ENCODE data around the gene CYP4X1. TPM values are rescaled to one million over a fixed set of nuclear protein-coding genes. Genes with fewer than 3 reads are reported as not detected.
"Not testable (repeated sequence)": the region's sequence is repeated elsewhere in the genome, so short reads cannot be mapped to it uniquely, and the experiment has no call there.

CYP4X1 gene, protein sequence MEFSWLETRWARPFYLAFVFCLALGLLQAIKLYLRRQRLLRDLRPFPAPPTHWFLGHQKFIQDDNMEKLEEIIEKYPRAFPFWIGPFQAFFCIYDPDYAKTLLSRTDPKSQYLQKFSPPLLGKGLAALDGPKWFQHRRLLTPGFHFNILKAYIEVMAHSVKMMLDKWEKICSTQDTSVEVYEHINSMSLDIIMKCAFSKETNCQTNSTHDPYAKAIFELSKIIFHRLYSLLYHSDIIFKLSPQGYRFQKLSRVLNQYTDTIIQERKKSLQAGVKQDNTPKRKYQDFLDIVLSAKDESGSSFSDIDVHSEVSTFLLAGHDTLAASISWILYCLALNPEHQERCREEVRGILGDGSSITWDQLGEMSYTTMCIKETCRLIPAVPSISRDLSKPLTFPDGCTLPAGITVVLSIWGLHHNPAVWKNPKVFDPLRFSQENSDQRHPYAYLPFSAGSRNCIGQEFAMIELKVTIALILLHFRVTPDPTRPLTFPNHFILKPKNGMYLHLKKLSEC
- not detected in 2 replicates for total RNA-seq (2014; rRNA removed; shearing (Covaris generic); ENCODE audit: low replicate concordance)

DNA sequence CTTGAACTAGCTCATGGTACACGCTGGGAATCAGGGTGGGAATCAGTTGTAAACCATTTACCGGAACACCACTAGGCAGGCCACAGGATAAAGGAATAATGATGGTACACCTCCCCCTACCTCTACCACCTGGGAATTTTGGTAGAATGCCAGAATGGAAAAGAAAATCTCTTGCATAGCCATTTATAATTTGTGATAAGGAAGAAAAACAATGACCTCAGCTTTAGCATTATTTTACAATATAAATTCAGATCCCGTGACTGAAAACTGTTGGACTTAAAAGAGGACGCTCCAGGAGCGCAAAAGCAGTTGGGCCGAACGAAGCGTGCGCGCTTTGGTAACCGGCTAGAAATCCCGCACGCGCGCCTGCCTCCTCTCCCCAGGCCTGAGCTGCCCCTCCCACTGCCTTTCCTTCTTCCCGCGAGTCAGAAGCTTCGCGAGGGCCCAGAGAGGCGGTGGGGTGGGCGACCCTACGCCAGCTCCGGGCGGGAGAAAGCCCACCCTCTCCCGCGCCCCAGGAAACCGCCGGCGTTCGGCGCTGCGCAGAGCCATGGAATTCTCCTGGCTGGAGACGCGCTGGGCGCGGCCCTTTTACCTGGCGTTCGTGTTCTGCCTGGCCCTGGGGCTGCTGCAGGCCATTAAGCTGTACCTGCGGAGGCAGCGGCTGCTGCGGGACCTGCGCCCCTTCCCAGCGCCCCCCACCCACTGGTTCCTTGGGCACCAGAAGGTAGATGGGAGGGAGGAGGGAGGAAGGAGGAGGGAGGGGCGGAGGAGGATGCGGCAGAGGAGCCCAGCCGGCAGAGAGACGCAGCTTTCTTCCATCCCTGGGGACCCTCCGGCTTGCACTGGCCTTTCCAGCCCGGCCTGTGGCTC is at the start of gene CYP4X1:
Gene CYP4X1, plus strand, starts transcription at position 402 of the 873 bp plus-strand sequence. Its CDS starts 149 bp downstream, at position 551.
- Histone ChIP-seq H3K9ac (ENCODE audit: low read length) (no peak within 1 kb of the TSS), H4K20me1 (ENCODE audit: insufficient read depth, low read depth, low read length) (no peaks in the 10 kb centered on the region), H3K36me3 (ENCODE audit: insufficient read depth, low read length) (no peaks in the 10 kb centered on the region), H3K4me1 (ENCODE audit: low read length) (no peaks in the 10 kb centered on the region), H3K9me3 (ENCODE audit: low read length) (no peaks in the 10 kb centered on the region), H3K27me3 (ENCODE audit: low read length) (no peaks in the 10 kb centered on the region), H3K4me2 (ENCODE audit: low read depth, low read length, poor library complexity, severe bottlenecking) (no peak within 1 kb of the TSS), H2AFZ (ENCODE audit: low read length) (no peak within 1 kb of the TSS), H3K9me2 (replicated peaks; ENCODE audit: insufficient read depth, low read length) (no peaks in the 10 kb centered on the region), H3K27ac (ENCODE audit: low read length) (no peak within 1 kb of the TSS), H3K4me3 (ENCODE audit: low read length) (no peak within 1 kb of the TSS), H3K79me2 (ENCODE audit: low read length) (no peaks in the 10 kb centered on the region)
- no peak for DNase-seq

DNA sequence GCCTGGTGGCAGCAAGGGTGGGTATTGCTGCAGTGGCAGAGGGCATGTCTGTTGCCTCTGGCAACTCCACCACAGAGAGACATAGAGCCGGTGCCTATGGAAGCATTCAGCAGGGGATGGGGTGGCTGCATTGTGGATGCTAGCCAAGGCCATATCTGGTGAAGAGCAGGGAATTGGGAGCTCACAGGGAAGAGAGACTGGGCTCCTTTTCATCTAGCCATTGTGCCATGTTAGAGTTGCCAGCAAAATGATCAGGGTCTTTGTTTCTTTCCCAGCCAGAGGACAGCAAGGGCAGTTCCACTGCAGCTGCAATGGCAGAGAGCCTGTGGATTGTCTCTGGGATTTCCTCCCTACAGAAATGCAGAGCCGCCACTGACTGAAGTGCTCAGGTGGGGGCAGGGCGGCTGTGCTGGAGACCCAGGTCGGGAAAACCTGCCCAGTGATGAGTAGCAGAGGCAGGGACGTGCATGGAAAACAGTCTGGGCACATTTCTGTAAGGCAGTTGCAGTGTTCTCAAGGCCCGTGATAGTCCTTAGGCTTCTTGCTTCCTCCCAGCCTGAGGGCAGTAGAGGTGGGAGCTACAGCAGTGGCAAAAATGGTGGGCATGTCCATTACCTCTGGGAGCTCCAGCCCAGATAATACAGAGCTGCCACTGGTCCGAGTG is 40.2 kb upstream of the CYP4X1 start:
- H3K4me3 ChIP-seq (ENCODE audit: low read length): no peak overlapping the region
- H2AFZ ChIP-seq (ENCODE audit: low read length): no peak overlapping the region
- no peak overlapping the region for H3K4me2 ChIP-seq (ENCODE audit: low read depth, low read length, poor library complexity, severe bottlenecking)
- H4K20me1 ChIP-seq (ENCODE audit: insufficient read depth, low read depth, low read length): no peaks in the 10 kb centered on the region
- DNase-seq: no peak
- H3K4me1 ChIP-seq (ENCODE audit: low read length): no peaks in the 10 kb centered on the region
- H3K79me2 ChIP-seq (ENCODE audit: low read length): no peaks in the 10 kb centered on the region
- H3K27me3 ChIP-seq (ENCODE audit: low read length): no peaks in the 10 kb centered on the region
- no peaks in the 10 kb centered on the region for H3K36me3 ChIP-seq (ENCODE audit: insufficient read depth, low read length)
- H3K9ac ChIP-seq (ENCODE audit: low read length): no peak overlapping the region
- H3K9me2 ChIP-seq (replicated peaks; ENCODE audit: insufficient read depth, low read length): no peaks in the 10 kb centered on the region
- H3K9me3 ChIP-seq (ENCODE audit: low read length): no peaks in the 10 kb centered on the region
- no peak overlapping the region for H3K27ac ChIP-seq (ENCODE audit: low read length)

DNA sequence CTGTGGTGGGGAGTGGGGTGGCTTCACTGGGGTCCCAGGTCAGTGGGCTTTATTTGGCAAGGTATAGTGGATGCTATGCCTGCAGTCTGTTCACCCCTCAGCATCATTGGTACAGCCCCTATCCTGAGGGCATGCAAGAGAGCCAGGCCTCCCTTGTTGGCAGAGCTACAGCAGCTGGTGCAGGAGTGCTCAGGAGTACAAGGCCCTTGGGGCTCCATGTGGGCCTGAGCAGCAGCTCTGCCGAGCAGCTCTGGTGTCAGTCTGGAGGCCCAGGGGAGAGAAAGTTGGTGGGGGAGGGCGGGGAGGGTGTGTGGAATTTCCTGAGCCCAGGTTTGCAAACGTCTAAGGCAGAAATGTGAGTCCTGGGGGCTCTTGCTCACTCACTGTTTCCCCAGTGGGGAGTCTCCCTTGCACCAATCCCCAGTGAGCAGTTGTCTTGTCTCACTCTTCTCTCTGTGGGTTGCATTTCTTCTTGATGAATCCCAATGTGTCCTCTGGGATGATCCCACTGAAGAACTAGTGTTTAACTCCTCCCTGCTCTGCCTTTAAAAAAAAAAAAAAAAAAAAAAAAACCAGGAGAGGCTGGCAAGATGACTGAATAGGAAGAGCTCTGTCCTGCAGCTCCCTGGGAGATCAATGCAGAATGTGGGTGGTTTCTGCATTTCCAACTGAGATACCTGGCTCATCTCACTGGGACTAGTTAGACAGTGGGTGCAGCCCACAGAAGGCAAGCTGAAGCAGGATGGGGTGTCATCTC is 39.5 kb upstream of the CYP4X1 start:
- Histone ChIP-seq H3K27ac (ENCODE audit: low read length) (no peak overlapping the region), H2AFZ (ENCODE audit: low read length) (no peak overlapping the region), H3K36me3 (ENCODE audit: insufficient read depth, low read length) (no peaks in the 10 kb centered on the region), H3K4me1 (ENCODE audit: low read length) (no peaks in the 10 kb centered on the region), H3K9ac (ENCODE audit: low read length) (no peak overlapping the region), H3K9me2 (replicated peaks; ENCODE audit: insufficient read depth, low read length) (no peaks in the 10 kb centered on the region), H3K79me2 (ENCODE audit: low read length) (no peaks in the 10 kb centered on the region), H4K20me1 (ENCODE audit: insufficient read depth, low read depth, low read length) (no peaks in the 10 kb centered on the region), H3K4me3 (ENCODE audit: low read length) (no peak overlapping the region), H3K9me3 (ENCODE audit: low read length) (no peaks in the 10 kb centered on the region), H3K27me3 (ENCODE audit: low read length) (no peaks in the 10 kb centered on the region), H3K4me2 (ENCODE audit: low read depth, low read length, poor library complexity, severe bottlenecking) (no peak overlapping the region)
- no peak for DNase-seq

DNA sequence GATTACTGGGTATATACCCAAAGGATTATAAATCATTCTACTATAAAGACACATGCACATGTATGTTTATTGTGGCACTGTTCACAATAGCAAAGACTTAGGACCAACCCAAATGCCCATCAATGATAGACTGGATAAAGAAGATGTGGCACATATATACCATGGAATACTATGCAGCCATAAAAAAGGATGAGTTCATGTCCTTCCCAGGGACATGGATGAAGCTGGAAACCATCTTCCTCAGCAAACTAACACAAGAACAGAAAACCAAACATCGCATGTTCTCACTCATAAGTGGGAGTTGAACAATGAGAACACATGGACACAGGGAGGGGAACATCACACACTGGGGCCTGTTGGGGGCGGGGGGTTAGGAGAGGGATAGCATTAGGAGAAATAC is 32.9 kb upstream of the CYP4X1 start:
- H3K9me2 ChIP-seq (replicated peaks; ENCODE audit: insufficient read depth, low read length); H3K36me3 ChIP-seq (ENCODE audit: insufficient read depth, low read length); H3K27ac ChIP-seq (ENCODE audit: low read length); H3K4me3 ChIP-seq (ENCODE audit: low read length); H3K27me3 ChIP-seq (ENCODE audit: low read length); H3K4me1 ChIP-seq (ENCODE audit: low read length); H3K79me2 ChIP-seq (ENCODE audit: low read length); H2AFZ ChIP-seq (ENCODE audit: low read length); H3K4me2 ChIP-seq (ENCODE audit: low read depth, low read length, poor library complexity, severe bottlenecking); DNase-seq; H3K9ac ChIP-seq (ENCODE audit: low read length); H3K9me3 ChIP-seq (ENCODE audit: low read length); H4K20me1 ChIP-seq (ENCODE audit: insufficient read depth, low read depth, low read length): not testable (repeated sequence)

DNA sequence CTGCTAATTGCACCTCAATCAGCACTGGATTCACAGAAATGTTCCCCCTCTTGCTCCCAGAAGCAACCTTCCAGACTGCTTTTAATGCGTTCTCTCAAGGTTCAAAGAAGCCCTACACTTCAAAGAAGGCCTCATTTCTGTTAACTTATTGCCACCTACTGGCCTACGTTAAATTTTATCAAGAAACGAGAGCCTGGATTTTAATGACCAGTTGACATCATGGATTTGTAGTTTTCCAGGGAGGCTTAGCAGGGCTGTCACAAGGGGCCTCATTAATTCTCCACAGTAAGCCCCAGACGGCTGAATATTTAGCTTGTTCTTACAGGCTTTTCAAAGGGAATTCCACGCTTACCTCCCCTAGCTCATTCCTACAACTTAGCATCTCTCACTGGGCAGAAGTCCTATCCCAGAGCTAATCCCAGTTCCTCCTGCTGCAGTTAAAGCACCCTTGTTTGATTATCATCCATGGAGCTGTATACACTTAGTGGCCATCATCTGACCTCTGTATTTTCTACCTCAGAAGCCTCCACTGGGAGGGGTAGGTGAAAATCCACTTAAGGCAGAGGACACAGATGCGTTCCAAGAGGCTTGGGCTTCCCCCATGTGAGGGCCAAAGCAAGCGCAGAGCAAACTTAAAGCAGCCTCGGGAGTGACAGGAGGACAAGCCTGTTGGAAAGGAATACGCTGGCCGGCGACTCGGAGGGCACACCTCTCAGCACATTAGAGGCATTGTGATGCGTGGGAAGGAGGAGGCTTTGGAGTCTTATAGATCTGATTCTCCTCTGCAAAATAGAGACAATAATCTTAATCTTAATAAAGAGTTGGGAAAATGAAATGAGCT is 32.2 kb upstream of the CYP4X1 start:
- Histone ChIP-seq H3K27ac (ENCODE audit: low read length) (no peak overlapping the region), H2AFZ (ENCODE audit: low read length) (no peak overlapping the region), H3K9me3 (ENCODE audit: low read length) (no peaks in the 10 kb centered on the region), H3K36me3 (ENCODE audit: insufficient read depth, low read length) (no peaks in the 10 kb centered on the region), H3K4me1 (ENCODE audit: low read length) (no peaks in the 10 kb centered on the region), H3K9me2 (replicated peaks; ENCODE audit: insufficient read depth, low read length) (no peaks in the 10 kb centered on the region), H3K9ac (ENCODE audit: low read length) (no peak overlapping the region), H4K20me1 (ENCODE audit: insufficient read depth, low read depth, low read length) (no peaks in the 10 kb centered on the region), H3K79me2 (ENCODE audit: low read length) (no peaks in the 10 kb centered on the region), H3K27me3 (ENCODE audit: low read length) (no peaks in the 10 kb centered on the region), H3K4me2 (ENCODE audit: low read depth, low read length, poor library complexity, severe bottlenecking) (no peak overlapping the region), H3K4me3 (ENCODE audit: low read length) (no peak overlapping the region)
- DNase-seq: peak; percentile 67

DNA sequence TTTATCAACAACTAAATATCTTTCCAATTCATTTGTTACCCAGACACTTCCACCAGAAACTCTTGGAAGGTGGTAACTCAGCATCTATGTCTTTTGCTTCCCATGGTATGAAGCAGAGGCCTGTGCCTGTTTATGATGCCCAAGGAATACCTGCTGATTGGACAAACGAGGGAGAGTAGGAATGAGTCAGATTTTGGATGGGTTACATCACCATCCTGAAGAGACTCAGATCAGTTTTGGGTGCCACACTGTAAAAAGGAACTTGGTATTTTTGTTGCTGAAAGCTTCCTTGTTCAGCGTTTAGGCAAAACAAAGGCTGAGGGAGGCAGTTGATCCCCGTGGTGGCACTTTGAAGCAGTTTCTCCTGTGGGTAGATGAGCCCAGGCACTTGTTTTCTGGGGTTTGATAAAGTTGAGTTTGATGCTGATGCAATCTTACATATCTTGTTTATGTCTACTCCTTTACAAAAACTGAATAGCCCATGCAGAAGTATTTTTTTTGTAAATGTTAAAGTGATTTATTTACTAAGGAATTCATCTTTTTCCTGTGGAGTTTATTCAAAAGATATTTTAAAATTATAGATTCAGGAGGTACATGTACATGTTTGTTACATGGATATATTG is 26.7 kb upstream of the CYP4X1 start:
- no peak overlapping the region for H3K4me3 ChIP-seq (ENCODE audit: low read length)
- no peak for DNase-seq
- no peaks in the 10 kb centered on the region for H3K9me2 ChIP-seq (replicated peaks; ENCODE audit: insufficient read depth, low read length)
- H3K27ac ChIP-seq (ENCODE audit: low read length): no peak overlapping the region
- no peaks in the 10 kb centered on the region for H4K20me1 ChIP-seq (ENCODE audit: insufficient read depth, low read depth, low read length)
- H3K9me3 ChIP-seq (ENCODE audit: low read length): no peaks in the 10 kb centered on the region
- H3K4me1 ChIP-seq (ENCODE audit: low read length): no peaks in the 10 kb centered on the region
- H3K4me2 ChIP-seq (ENCODE audit: low read depth, low read length, poor library complexity, severe bottlenecking): no peak overlapping the region
- no peaks in the 10 kb centered on the region for H3K36me3 ChIP-seq (ENCODE audit: insufficient read depth, low read length)
- H2AFZ ChIP-seq (ENCODE audit: low read length): no peak overlapping the region
- no peaks in the 10 kb centered on the region for H3K27me3 ChIP-seq (ENCODE audit: low read length)
- no peaks in the 10 kb centered on the region for H3K79me2 ChIP-seq (ENCODE audit: low read length)
- no peak overlapping the region for H3K9ac ChIP-seq (ENCODE audit: low read length)

DNA sequence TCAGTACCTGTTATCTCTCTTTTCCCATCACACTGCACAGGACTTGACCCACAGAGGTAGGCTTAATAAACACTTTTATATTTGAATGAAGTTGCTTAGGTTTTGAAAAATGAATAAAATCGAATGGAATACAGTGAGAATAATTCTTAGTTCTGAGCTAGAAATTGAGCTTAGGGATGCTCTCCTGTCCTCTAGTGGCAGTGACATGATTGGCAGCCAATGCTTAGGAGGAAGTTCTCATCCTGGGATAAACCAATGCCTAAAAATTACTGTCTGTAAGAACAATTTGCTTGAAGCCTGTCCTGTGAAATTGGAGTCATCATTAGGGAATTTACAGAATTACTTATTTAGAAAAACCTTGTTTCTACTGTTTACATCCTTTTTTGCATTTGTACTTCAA is 21.3 kb upstream of the CYP4X1 start:
- Histone ChIP-seq H3K9ac (ENCODE audit: low read length) (no peak overlapping the region), H3K27ac (ENCODE audit: low read length) (no peak overlapping the region), H2AFZ (ENCODE audit: low read length) (no peak overlapping the region), H3K79me2 (ENCODE audit: low read length) (no peaks in the 10 kb centered on the region), H3K36me3 (ENCODE audit: insufficient read depth, low read length) (no peaks in the 10 kb centered on the region), H3K4me2 (ENCODE audit: low read depth, low read length, poor library complexity, severe bottlenecking) (no peak overlapping the region), H3K4me3 (ENCODE audit: low read length) (no peak overlapping the region), H3K27me3 (ENCODE audit: low read length) (no peaks in the 10 kb centered on the region), H4K20me1 (ENCODE audit: insufficient read depth, low read depth, low read length) (no peaks in the 10 kb centered on the region), H3K4me1 (ENCODE audit: low read length) (no peaks in the 10 kb centered on the region), H3K9me3 (ENCODE audit: low read length) (no peaks in the 10 kb centered on the region), H3K9me2 (replicated peaks; ENCODE audit: insufficient read depth, low read length) (no peaks in the 10 kb centered on the region)
- DNase-seq: peak; percentile 42
